Middle frontal gyrus (tissue), 1 donor: ENCODE results near the gene ZAP70.
"Not testable (repeated sequence)": the region's sequence is repeated elsewhere in the genome, so short reads cannot be mapped to it uniquely, and the experiment has no call there.

Source experiments
- DNase-seq: peaks from one replicate; pipeline ENCODE4 v3.0.0-alpha.2; 2015; ENCODE audit warnings: low spot score; ENCODE audit errors: extremely low spot score

Gene ZAP70

DNA sequence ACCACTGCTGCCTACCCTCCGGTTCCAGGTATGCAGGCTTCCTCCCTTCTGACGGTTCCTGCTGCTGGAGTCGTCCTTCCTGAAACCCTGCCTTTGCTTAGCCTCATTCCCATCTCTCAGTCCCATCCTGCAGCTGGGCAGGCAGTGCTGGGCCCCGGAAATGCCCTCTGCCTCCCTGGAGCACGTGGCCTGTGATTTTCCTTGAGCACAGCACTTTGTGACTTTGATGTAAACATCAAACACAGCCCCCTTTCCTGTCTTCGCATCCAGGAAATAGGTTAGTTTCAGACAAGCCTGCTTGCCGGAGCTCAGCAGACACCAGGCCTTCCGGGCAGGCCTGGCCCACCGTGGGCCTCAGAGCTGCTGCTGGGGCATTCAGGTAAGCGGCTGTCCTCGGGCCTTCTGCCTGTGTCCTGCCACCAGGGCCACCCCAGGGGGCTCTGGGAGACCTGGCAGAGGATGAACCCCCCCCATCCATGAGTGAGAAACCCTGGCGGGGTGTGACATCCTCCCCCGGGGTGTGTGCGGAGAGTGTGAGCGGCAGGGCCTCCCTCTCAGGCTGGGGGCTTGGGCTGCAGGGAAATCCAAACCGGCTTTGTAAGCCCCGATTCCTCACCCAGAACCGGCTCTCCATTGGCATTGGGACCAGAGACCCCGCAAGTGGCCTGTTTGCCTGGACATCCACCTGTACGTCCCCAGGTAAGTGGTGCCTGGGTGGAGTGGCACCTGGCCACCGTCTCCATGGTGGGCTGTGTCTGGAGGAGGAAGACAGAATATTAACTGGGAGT, at the start of gene ZAP70:
Gene ZAP70, plus strand, starts transcription at position 281 of the 788 bp plus-strand sequence. CDS start 10,461 bp downstream, outside the sequence.
- DNase-seq = no peak

DNA sequence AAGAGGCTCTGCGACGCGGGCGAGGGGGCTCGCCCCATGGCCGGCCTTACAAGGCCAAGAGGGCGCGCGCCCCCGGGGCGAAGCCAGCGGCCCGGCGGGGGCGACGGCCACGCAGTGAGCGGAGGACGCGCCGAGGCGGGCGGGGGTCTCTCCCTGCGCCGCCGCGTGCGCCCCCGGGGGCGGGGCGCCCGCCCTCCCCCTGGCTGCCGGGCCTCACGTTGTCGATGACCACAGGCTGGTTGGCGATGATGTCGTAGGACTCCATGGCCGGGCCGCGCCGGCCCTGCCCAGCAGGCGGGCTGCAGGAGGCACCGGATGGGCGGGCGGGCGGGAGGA, 49.8 kb upstream of the ZAP70 start:
- DNase-seq = no peak

DNA sequence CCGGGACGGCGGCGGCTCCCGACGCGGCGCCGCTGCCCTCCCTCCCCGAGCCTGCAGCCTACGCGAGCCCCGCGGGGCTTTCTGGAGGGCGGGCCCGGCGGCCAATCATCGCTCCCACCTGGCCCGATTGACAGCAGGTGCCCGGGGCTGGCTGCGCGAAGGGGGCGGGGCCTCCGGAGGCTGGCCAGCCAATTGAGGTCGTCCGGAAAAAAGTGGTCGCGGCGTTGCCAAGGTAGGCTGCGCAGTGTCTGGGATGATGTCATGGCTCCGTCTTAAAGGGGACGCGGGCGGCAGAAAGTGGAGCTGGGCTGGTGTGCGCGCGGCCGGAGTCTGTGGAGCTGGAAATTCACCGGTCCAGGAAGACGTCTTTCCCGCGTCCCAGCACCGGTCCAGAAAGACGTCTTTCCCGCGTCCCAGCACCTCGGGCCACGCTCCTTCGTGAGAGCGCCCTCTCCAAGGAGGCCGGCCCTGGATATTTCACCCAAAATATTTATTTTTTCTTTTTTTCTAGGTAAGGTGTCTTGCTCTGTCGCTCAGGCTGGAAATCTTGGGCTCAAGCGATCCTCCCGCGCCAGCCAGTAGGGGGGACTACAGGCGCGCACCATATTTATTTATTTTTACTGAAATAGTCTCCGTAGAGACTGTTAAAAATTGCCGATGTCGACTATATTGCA, 49.3 kb upstream of the ZAP70 start, which contains the start of gene ACTR1B:
Gene ACTR1B, minus strand, starts transcription at position 83 of the 674 bp plus-strand sequence. CDS start 154 bp downstream, outside the sequence.
- peak; percentile 95 for DNase-seq

- no peak for DNase-seq
Observed at GRCh38 chr2:97664636-97664970, 48.8 kb upstream of the ZAP70 start.

- no peak for DNase-seq
Observed at GRCh38 chr2:97669448-97669847, 43.9 kb upstream of the ZAP70 start, which contains the start of gene C2orf92. TSS of gene C2orf92 (plus strand) at chr2:97669713. CDS start at chr2:97669789, 76 bp downstream.

DNA sequence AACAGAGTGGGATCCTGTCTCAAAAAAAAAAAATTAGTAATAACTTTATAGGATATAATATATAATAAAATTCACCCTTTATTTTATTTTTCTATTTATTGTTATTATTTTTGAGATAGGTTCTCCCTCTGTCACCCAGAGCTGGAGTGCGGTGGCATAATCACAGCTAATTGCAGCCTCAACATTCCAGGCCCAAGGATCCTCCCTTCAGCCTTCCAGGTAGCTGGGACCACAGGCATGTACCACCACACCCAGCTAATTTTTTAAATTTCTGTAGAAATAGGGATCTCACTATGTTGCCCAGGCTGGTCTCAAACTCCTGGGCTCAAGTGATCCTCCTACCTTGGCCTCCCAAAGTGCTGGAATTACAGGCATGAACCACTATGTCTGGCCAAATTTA, 42.9 kb upstream of the ZAP70 start:
- no peak for DNase-seq

DNA sequence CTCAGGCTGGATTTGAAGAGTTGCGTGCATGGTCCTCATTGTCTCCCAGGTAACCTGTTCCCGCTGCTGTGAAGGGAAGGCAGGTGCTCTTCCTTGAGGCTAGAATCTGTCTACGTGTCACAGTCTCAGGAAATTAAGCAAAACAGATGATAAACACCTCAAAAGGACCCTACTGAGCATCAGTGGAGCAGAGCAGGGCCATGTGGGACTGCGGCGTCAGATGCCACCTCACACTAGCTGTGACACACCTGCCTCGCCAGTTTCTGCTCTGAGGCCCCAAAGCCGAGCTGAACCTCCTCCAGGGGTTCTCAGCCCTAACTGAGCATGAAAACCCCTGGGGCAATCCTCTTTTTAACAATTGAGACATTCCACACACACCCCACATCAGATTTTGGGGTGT, 41.9 kb upstream of the ZAP70 start:
- DNase-seq = no peak

DNA sequence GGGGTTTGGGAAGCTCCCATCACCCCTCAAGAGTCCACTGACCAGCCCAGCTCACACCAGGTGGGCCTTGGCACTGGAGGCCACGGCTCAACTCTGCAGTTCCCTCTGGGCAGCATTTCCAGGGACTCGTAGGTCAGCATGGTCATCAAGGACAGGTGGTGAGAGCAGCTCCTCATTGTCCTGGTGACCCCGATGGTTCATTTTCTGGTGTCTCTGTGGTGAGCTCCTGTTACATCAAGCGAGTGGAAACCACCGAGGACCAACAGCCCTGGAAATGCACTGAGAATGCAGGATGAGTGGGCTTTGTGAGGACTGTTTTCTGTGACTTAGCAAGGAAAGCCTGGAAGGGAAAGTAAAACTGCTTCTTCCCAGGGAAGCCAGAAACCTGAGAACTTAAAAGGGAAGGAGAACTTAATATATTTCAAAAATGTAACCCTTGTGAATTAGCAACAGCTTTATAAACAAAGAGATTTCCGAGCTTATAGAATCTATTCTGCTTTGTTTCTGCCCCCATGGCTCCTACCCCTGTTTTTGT, 40.7 kb upstream of the ZAP70 start:
- not testable (repeated sequence) for DNase-seq

DNA sequence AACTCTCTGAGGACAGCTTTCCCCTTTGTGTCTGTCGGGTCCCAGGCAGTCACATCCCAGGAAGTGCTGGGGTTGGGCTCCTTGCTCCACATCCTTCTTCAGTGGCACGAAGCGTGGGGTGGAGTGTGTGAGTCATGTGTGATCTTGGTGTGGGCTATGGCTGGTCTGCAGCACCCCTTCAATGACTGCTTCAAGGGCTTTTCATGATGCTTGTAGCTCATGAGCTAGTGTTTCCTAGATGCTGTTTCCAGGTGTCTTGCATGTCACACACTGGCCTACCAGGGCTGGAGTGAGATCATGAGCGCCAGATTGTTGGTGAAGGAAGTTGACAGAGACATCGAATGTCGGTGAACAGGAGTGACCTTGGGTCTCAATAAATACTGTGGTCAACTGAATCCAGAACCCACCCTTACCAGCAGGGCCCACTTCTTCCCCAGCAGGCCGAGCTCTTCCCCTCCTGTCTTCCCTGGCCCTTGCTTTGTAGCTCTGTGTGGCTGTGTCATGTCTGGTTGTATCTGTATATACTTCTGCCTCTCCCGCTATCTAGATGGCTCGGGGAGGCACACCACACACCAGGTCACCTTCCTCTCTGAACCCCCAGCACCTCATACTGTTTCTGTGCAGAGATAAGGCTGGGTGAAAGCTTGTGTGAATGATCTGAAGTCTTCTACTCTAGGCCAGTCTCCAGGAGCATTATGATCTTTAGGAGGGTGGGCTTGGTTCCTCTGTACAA, 40.0 kb upstream of the ZAP70 start:
- no peak for DNase-seq

GRCh38 chr2:97673915-97674283, 39.5 kb upstream of the ZAP70 start:
- no peak for DNase-seq

DNA sequence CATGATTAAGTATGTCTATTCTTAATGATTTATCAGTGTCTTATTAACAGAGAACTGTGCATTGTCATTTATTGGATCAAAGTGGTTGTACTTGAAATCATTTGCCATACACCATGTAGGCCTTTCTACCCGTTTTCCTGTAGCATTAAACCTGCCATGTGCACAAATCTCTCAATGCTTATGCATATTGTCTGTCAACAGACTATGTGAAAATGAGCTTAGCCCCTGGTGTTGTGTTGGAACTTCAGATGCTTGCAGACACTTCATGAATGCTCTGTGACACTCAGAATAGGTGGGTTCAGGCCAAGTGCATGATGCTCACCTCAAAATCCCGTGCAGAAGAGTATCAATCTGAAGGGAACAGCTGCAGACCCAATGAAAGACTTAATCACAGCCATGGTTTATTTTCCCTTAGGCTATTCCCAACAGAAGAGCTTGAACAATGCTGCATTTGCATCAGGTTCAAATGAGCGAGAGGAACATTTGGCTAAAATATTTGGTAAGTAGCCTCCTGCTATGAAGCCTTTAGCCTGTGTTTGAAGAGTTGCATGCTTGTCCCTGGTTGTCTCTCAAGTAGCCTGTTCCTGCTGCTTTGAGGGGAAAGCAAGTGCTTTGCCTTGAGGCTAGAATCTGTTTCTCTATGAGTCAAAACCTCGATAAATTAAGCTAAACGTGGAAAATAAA, 37.8 kb upstream of the ZAP70 start:
- no peak for DNase-seq

- DNase-seq = no peak
Observed at GRCh38 chr2:97676620-97677019, 36.8 kb upstream of the ZAP70 start.

DNA sequence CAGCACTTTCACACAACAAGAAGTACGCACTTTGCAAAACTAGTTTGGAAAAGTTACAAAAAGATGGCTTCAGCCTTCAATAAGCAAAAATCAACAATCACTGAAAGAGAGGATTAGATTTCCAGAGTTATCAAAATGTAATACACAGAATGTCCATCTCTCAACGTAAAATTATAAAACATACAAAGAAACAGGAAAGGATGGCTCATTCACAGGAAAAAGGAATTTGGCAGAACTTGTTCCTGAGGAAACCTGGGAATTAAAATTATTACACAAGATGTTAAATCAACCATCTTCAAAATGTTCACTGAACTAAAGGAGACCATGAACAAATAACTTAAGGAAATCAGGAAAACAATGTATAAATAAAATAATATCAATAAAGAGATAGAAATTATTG, 35.9 kb upstream of the ZAP70 start:
- DNase-seq = no peak

DNA sequence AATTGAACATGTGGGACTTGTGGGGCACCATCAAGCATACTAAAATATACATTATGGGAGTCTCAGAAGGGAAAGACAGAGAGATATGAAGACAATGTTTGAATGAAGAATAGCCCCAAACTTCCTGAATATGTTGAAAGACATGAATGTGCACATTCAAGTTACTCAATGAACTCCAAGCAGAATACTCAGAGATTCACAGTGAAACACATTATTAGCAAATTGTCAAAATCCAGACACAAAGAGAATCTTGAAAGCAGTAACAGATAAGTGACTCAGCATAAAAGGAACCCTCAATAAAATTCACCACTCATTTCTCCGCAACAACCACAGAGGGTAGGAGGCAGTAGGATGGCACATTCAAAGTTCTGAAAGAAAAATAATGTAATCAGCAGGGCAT, 35.1 kb upstream of the ZAP70 start:
- no peak for DNase-seq

DNA sequence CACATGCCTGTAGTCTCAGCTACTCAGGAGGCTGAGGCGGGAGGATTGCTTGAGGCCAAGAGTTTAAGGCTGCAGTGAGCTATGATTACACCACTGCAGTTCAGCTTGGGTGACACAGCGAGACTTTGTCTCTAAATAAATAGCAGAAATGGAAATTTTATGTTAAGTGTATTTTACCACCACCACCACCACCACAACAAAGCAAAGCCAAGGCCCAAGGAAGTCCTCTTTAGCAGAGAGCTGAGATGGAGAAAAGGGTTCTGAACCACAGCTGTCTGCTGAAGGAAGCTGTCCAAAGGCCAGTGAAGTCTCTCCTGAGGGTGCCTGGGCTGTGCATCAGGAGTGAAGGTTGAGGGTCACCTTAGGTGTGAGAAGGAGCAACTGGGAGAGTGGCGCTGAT, 26.1 kb upstream of the ZAP70 start:
- not testable (repeated sequence) for DNase-seq

DNA sequence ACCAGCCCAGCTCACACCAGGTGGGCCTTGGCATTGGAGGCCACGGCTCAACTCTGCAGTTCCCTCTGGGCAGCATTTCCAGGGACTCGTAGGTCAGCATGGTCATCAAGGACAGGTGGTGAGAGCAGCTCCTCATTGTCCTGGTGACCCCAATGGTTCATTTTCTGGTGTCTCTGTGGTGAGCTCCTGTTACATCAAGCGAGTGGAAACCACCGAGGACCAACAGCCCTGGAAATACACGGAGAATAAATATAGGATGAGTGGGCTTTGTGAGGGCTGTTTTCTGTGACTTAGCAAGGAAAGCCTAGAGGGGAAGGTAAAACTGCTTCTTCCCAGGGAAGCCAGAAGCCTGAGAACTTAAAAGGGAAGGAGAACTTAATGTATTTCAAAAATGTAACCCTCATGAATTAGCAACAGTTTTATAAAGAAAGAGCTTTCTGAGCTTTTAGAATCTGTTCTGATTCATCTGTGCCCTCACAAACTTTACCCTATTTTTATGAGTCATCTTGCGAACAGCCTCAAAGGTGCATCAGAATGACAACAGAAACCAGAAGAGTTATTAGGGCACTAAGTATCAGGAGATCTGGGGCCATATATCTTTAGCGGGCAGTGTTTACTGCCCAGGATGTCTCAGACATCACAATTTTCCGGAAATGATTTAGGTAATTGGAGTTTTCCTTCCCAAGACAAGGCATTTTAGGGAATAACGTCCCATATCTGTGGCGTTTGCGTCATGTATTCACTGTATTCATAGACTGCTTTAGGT, 25.1 kb upstream of the ZAP70 start:
- DNase-seq = no peak

DNA sequence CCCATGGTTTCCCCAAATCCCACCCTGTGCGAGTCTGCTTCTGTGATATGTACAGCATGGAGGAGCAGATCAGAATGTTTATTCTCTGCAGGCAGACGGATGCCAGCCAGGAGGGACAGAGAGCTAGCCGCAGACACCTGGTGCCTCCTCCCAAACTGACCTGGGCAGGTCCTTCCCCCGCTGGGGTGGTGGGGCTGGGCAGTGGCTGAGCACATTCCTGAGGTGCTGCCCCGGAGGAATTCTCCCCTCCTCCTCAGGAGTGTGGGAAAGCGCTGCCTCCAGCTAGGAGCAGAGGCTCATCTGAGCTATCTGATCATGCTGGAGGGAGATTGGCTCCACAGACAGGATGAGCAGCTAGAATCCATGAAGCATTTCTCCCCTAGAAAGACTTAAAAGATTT, 22.2 kb upstream of the ZAP70 start:
- DNase-seq = no peak

DNA sequence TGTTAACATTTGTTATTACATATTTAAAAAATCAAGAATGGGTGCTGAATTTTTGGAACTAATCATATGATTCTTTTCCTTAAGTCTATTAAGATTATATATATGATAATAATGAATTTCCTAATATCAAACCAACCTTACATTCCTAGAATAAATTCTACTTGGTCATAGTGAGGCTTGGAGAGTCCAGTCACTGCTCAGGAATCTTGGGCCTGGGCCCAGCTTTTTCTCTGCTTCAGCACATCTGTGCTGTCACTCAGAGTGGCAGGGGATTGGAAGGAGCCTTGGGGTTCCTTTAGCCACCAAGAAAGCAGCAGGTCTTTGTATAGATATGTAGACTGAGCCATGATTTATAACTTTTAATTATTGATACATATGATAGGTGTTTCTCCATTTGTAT, 19.9 kb upstream of the ZAP70 start:
- no peak for DNase-seq

DNA sequence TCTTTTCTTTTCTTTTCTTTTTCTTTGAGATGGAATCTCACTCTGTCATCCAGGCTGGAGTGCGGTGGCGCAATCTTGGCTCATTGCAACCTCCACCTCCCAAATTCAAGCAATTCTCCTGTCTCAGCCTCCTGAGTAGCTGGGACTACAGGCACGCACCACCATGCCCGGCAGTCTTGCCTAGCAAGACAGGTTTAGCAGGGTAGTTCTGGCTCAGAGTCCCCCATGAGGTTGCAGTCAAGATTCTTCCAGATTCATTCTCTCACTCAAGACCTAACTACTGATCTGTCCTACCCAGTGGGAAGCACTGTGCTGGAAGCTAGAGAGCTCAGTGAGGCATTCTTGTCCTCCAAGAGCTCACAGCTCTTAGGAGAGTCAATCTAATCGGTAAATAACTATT, 17.6 kb upstream of the ZAP70 start:
- no peak for DNase-seq
